Thyroid gland (tissue), 4 donors: ENCODE data around the gene ATP4B. TPM values are rescaled to one million over a fixed set of nuclear protein-coding genes. Genes with fewer than 3 reads are reported as not detected.

ENCODE experiments used
- DNase-seq, 2 donors: peaks; one replicate each; pipeline ENCODE4 v3.0.0-alpha.2; 2019
- H3K27ac ChIP-seq, 3 donors: fragments of 200-600 bp; sonication (generic); 1 replicate in 2 of 3; 2 replicates in 1 of 3; pipeline ENCODE4 v1.5.1; 2016 to 2019; ENCODE audit warnings: mild to moderate bottlenecking in 1 of 3, moderate library complexity in 1 of 3
- H3K27me3 ChIP-seq: fragments of 200-600 bp; sonication (generic); one replicate; pipeline ENCODE4 v1.5.1; 2019
- H3K36me3 ChIP-seq, 2 donors: fragments of 200-600 bp; sonication (generic); one replicate each; pipeline ENCODE4 v1.5.1; 2016 to 2019
- H3K4me1 ChIP-seq, 2 donors: fragments of 200-600 bp; sonication (generic); one replicate each; pipeline ENCODE4 v1.5.1; 2017 to 2019
- H3K4me3 ChIP-seq, 3 donors: fragments of 200-600 bp; sonication (generic); replicated peaks in 1 of 3; 1 replicate in 2 of 3; 2 replicates in 1 of 3; pipeline ENCODE4 v1.5.1; 2016; ENCODE audit warnings: mild to moderate bottlenecking in 1 of 3
- H3K9me3 ChIP-seq: fragments of 200-600 bp; sonication (generic); one replicate; pipeline ENCODE4 v1.5.1; 2017
- CTCF ChIP-seq, 6 experiments: fragments of 200-600 bp in 3 of 6; fragments of 450-650 bp in 3 of 6; sonication (generic) in 3 of 6; IDR thresholded peaks; one replicate each; pipeline ENCODE4 v1.5.1; 2016 to 2019; ENCODE audit warnings: antibody characterized with exemption in 6 of 6, mild to moderate bottlenecking in 2 of 6, inconsistent platforms in 1 of 6, moderate library complexity in 1 of 6
- POLR2A ChIP-seq, 2 donors: fragments of 450-650 bp; IDR thresholded peaks; one replicate each; pipeline ENCODE4 v1.6.1; 2017; ENCODE audit warnings: antibody characterized with exemption in 2 of 2, mild to moderate bottlenecking in 2 of 2, moderate library complexity in 1 of 2
- WGBS, 2 donors: methylation state at CpG; one replicate each; pipeline ENCODE4 v1.1.5; 2017; 5-methylcytosine and 5-hydroxymethylcytosine counted together
- intact Hi-C: fragments of 100-400 bp; cut with DNase I; formaldehyde crosslinking; loops from one replicate; pipeline ENCODE4 v1.15.1; 2023
- total RNA-seq, 4 donors: library from RNA; depleted of rRNA; stranded (reverse); fragments of >200 nt; gene quantifications; one replicate each; pipeline ENCODE4 v1.2.3, GENCODE V29; 2016

Gene ATP4B
- total RNA-seq, 4 donors from 2014 or later, result not detected

- Histone ChIP-seq H3K36me3 (peaks cover 29 to 33% of the 10 kb centered on the region in 2 donors), H3K27ac (no peak overlapping the region), H3K9me3 (no peaks in the 10 kb centered on the region), H3K4me1 (no peaks in the 10 kb centered on the region), H3K4me3 (no peak overlapping the region), H3K27me3 (no peaks in the 10 kb centered on the region)
- WGBS, 2 donors, result 89 to 92% methylated on average over 2 to 5 of the region's 6 CpGs
- DNase-seq, result no peak
- intact Hi-C loops, result no loop called here
- TF ChIP-seq CTCF (IDR thresholded peaks at IDR 0.05) (no peak), POLR2A (IDR thresholded peaks at IDR 0.05) (no peak)
These were observed 27.2 kb downstream of the ATP4B start for GRCh38 chr13:113630804-113631203.

DNA sequence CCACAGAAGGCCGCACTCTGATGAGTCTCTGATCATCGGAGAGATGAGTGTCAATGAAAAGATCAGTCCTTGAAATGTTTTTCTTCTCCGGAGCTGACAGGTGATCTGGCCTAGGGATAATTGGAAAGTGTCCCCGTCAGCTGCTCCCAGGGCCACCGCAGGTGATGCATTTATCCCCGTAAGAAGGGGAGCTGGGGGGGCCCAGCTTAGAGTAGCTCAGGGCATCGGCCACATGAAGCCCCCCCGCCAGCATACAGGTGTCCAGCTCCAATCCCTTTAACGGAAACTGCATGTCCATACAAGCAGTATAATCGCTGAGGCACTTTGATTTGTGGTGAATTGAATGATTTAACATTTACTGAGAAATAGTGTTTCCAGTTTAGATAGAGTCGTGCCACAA lies 27.7 kb downstream of the ATP4B start:
- H3K4me1 ChIP-seq, result no peaks in the 10 kb centered on the region
- WGBS, 2 donors, result 94 to 95% methylated on average over 11 of the region's 11 CpGs
- H3K9me3 ChIP-seq, result no peaks in the 10 kb centered on the region
- H3K27ac ChIP-seq, result no peak overlapping the region
- intact Hi-C loops, result no loop called here
- peaks cover 24 to 27% of the 10 kb centered on the region in 2 donors for H3K36me3 ChIP-seq
- H3K4me3 ChIP-seq, result no peak overlapping the region
- TF ChIP-seq CTCF (IDR thresholded peaks at IDR 0.05) (no peak), POLR2A (IDR thresholded peaks at IDR 0.05) (no peak)
- no peak for DNase-seq
- no peaks in the 10 kb centered on the region for H3K27me3 ChIP-seq

GRCh38 chr13:113629866-113630265 lies 28.1 kb downstream of the ATP4B start:
- WGBS, 2 donors, result 93 to 95% methylated on average over 14 to 16 of the region's 17 CpGs
- H3K4me3 ChIP-seq, result no peak overlapping the region
- TF ChIP-seq CTCF (IDR thresholded peaks at IDR 0.05) (no peak), POLR2A (IDR thresholded peaks at IDR 0.05) (no peak)
- no peaks in the 10 kb centered on the region for H3K27me3 ChIP-seq
- no peak for DNase-seq
- intact Hi-C loops, result no loop called here
- H3K27ac ChIP-seq, result no peak overlapping the region
- H3K9me3 ChIP-seq, result no peaks in the 10 kb centered on the region
- H3K4me1 ChIP-seq, result no peaks in the 10 kb centered on the region
- H3K36me3 ChIP-seq, result peaks cover 20 to 23% of the 10 kb centered on the region in 2 donors

DNA sequence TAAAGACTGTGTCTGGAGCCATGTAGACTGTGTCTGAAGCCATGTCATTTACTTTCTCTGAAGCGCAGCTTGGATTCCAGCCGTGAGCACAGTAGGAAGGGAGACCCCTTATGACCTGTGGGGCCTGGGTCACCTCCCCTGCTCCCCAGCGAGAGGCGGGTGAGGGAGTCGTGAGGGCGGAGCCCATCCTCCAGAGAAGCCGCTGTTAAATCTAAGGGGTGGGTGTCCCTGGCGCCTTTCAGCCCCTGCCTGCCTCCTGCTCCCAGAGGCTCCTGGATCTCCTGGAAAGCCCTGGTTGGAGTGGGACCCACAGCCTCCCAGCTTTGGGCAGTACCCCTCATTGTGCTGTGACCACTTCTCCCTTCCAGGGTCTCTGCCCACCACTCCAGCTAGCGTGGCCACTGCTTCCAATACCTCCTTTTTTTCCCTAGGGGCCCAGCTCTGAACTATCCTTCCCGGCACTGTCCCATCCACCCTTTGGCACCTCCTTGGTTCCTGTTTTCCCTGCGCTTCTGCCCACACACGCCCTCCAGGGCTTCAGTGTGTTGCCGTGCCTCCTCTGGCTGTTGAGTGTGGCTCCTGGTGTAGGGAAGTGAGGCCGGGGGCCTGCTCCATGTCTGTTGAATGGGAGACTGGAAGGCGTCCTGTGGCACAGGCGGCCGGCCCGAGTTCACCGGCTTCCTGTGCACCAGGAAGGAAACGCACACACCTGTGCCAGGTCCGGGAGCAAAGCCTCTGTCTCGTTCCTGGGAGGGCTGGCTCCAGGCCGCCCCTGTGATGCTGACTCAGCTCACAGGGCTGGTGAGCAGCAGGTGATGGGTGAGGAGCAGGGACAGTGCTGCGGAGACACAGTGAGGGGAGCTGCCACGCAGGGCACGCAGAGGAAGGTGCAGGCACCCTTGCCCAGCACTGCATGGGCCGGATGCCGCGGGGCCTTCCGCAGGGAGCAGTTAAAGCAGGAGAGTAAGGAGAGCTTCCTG lies 29.4 kb downstream of the ATP4B start:
- 86 to 93% methylated on average over 20 to 30 of the region's 30 CpGs for WGBS, 2 donors
- H3K36me3 ChIP-seq, result peaks cover 10 to 12% of the 10 kb centered on the region in 2 donors

More for the DNA sequence above, 29.4 kb downstream of the ATP4B start:
- no peak for DNase-seq
- no peak overlapping the region for H3K27ac ChIP-seq
- H3K9me3 ChIP-seq, result no peaks in the 10 kb centered on the region
- TF ChIP-seq POLR2A (IDR thresholded peaks at IDR 0.05) (no peak), CTCF (IDR thresholded peaks at IDR 0.05) (no peak)
- no peaks in the 10 kb centered on the region for H3K4me1 ChIP-seq
- no peaks in the 10 kb centered on the region for H3K27me3 ChIP-seq
- H3K4me3 ChIP-seq, result no peak overlapping the region
- intact Hi-C loops, result no loop called here
